Omental fat pad (tissue), 4 donors: ENCODE measurements around the gene VAC14. TPM values are rescaled to one million over a fixed set of nuclear protein-coding genes. Genes with fewer than 3 reads are reported as not detected.

ENCODE experiments used
- ATAC-seq: fragments of 150-250 bp; one replicate; pipeline ENCODE4 v1.9.1; 2016; ENCODE audit warnings: mild to moderate bottlenecking, moderate library complexity; ENCODE audit not compliant: low FRiP score
- DNase-seq: peaks from one replicate; pipeline ENCODE4 v3.0.0-alpha.2; 2019; ENCODE audit warnings: low spot score
- total RNA-seq, 4 donors: library from RNA; depleted of rRNA; stranded (reverse); fragments of >200 nt; gene quantifications; one replicate each; pipeline ENCODE4 v1.1.0, GENCODE V29; 2016
- TF ChIP-seq, protein P1 (sequence below), 3 donors: fragments of 450-650 bp; IDR thresholded peaks; one replicate each; pipeline ENCODE4 v1.5.1; 2016 to 2017; ENCODE audit warnings: antibody characterized with exemption in 3 of 3, mild to moderate bottlenecking in 3 of 3, moderate library complexity in 2 of 3

The VAC14 gene
- total RNA-seq, 4 donors from 2014 or later: 24.0 to 44.1 (median 35.0) TPM

DNA sequence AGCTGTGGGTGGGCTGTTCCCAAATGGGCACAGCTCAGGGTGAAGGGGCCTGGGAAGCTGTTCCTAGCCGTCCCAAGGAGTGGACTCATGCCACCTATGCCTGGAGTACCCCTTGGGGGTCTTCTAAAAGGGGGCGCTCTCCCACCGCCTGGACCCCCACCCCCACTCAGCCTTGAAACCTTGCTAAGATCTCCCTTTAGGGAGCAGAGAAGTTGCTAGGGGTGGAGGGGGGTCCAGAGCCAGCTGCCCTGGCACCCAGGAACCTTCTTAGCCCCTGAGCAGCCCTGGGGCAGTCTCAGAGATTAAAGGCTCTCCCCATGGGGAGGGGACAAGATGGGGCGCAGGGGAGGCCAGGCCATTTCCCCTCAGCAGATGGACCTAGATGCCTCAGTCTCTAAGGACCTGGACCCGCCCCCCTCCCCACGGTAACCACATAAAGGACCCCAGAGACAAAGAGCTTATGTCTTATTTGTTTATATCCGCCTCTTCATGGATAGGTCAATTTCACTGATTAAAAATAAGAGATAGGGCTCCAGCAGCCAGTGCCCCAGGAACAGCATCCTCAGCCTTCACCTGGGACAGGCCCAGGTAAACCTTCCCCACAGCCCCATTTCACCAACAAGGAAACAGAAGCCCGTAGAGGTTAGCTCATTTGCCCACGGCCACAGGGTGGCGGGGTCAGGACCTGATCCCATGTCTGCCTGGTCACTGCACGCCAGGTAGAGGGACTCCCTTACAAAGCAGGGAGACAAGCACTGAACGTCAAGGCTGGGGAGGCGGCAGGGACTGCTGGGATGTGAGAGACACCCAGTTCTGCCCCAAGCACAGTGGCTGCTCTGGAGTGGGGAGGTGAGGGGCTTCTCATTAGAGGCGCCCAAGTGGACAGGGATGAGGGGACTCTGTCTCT is 118.5 kb downstream of the VAC14 start:
- ATAC-seq (no peak), DNase-seq (no peak)
- TF ChIP-seq, protein P1, sequence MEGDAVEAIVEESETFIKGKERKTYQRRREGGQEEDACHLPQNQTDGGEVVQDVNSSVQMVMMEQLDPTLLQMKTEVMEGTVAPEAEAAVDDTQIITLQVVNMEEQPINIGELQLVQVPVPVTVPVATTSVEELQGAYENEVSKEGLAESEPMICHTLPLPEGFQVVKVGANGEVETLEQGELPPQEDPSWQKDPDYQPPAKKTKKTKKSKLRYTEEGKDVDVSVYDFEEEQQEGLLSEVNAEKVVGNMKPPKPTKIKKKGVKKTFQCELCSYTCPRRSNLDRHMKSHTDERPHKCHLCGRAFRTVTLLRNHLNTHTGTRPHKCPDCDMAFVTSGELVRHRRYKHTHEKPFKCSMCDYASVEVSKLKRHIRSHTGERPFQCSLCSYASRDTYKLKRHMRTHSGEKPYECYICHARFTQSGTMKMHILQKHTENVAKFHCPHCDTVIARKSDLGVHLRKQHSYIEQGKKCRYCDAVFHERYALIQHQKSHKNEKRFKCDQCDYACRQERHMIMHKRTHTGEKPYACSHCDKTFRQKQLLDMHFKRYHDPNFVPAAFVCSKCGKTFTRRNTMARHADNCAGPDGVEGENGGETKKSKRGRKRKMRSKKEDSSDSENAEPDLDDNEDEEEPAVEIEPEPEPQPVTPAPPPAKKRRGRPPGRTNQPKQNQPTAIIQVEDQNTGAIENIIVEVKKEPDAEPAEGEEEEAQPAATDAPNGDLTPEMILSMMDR (IDR thresholded peaks at IDR 0.05): no peak

DNA sequence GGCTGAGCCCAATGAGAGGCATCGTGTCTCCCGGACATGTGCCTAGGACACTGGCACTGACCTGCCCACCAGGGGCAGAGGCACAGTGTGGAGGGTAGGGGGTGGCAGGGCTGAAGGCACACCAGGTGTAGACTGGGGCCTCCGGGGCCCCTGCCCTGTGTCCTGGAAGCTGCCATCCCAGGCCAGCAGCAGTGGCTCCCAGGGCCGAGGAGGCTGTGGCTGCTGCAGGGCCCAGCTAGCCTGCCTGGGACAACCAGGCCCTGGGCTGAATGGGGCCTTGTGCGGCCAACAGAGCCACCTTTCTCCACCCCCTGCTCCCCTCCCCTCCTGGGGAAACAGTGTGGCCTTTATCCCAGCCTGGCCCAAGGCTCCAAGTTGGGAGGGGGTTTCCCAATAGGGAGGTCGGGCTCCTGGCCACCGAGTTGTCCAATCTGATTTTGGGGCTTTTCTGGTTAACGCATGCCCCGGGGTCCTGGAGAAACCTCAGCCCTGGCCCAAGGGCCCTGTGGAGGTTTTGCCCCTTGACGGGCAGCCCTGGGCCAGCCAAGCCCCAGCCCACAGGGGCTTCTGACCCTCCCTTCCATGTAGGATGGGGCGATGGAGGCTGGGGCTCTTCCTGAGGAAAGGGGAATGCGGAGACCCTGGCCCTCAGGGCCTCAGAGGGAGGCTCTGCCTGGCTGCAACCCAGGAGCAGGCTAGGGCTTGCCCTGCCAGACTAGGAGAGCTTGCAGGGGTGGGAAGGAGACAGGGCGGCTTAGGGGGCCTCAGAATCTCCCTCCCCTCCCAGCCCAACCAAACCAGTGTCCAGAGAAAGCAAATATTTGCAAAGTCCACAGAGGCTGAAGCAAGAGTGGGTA is 119.3 kb downstream of the VAC14 start:
- TF ChIP-seq, protein P1 (IDR thresholded peaks at IDR 0.05): no peak
- DNase-seq (no peak), ATAC-seq (no peak)

DNA sequence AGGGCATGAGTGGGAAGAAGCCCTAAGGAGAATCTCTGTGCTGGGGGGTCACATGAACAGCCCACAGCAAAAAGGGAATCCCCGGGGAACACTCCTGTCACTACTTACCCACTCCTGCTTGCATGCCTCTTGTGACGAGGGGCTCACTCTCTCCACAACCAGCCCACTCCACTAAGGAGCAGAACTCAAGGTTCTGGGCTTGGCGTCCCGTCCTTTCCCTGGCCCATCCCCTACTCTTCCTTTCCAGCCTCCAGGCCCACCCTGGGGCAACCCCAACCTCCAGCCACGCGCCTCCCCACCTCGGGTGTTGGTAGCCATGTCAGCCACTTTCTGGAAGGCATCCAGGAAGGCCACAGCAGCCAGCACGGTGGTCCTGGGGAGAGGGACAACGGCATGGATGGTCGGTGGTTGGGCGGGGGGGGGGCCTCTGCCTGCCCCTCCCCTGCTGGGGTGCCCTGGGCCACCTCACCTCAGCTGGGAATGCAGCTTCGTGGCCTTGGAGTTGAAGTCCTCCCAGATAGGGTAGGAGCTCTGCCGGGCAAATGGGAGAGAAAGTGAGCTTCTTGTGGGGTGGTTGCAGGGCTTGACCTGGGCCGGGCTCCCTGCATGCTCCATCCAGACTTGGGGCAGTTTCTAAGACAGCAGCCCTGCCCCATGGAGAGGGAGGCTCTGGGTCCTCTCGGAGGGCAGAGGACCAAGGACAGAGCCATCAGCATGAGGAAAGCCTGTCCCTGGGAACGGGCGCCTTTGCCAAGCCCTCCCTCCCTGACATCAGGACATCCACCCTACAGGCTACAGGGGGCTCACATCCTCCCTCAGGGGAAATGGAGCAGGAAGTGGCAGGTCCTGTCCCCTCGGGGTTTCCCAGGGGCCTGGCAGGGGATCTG is 120.2 kb downstream of the VAC14 start:
- TF ChIP-seq, protein P1 (IDR thresholded peaks at IDR 0.05): no peak
- no peak for ATAC-seq
- DNase-seq: no peak

DNA sequence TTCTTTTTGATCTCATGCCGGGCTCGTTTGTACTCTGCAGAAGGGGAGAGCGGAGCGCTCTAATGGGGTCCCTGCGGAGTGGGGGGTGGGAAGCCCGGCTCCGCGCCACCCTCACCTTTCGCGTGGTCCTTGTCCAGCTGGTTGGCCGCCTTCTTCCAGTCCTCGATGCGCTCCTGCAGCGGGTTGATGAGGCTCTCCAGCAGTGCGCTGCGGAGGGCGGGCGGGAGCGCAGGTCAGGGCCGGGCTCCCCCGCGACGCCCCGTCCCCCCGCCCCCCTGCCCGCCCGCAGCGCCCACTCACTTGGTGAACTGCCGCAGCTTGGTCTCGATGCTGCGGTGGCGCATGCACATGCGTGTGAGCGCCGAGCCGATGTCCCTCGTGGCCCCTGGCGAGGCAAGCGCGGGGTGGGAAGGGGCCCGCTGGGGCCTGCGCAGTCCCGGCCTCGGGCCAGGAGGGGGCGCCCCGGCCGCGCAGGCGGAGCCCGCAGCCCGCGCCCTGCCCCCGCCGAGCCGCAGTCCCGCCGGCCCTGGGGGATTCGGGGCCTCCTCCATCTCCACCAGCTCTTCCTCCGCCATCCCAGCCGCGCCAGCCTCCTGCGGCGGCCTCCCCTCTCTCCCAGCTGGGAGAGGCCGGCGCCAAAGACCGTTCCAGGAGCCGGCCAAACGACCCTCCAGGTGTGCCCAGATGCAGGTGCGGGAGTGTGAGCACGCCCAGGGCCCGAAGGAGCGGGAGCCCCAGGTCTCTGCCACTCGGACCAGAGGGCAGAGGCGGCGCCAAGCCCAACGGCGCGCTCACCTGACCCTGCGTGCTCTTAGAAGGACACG is 121.1 kb downstream of the VAC14 start:
- TF ChIP-seq, protein P1 (IDR thresholded peaks at IDR 0.05): no peak
- ATAC-seq: no peak
- DNase-seq: no peak

DNA sequence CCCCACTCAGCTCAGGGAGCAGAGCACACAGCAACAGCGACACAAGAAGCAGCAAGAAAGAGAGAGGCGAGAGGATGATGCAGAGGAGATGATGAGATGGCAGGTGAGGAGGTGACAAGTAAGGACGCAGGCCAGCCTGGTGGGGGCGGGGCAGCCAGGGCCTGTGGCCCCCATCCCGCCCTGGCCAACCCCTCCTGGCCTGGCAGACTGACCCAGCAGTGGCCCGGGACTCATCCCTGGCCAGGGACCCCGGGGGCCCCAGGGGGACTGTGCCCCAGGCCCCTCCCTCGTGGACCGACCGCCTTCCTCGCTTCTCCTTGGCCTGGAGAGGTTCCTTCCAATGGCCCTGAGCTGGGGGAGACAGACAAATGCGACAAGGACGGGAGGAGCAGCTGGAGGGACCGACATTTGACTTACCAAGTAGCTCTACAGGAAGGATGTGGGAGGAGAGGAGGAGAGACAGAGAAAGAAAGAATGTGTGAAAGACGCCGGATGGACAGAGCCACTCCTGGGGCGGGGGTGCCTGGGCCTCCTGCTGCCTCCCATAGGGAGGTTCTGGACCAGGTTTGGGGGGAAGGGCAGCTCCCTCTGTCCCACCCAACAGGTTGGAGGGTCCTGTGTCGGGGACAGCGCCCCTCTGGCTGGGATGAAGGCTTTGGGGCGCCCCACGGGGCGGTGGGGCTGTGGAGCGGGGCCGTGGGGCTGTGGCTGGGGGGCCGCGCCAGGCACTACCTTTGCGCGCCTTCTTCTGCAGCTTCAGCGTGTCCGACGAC is 121.9 kb downstream of the VAC14 start:
- TF ChIP-seq, protein P1 (IDR thresholded peaks at IDR 0.05): no peak
- ATAC-seq: no peak
- DNase-seq: no peak
